ENCODE results near the gene PLCB1.

GRCh38 chr20:8335495-8336195 is 203.6 kb downstream of the PLCB1 start:
- TF ChIP-seq CTCF (conservative IDR thresholded peaks at IDR 0.05; ENCODE audit: low read length): no peak
- no peak for TF ChIP-seq EZH2phosphoT487 (IDR thresholded peaks at IDR 0.05; ENCODE audit: borderline replicate concordance)
